IMR-90 (cell line): Measurements from ENCODE around the gene CDK17.

Experiments used
- CEBPB ChIP-seq: IDR thresholded peaks from 2 replicates; pipeline ENCODE4 v1.6.1; 2012; ENCODE audit warnings: low read depth, low read length, improper control_type of control experiment
- CHD1 ChIP-seq: IDR thresholded peaks from 2 replicates; pipeline ENCODE4 v1.6.1; 2012; ENCODE audit warnings: low read depth, low read length, improper control_type of control experiment
- ELK1 ChIP-seq: fragments of 150-350 bp; IDR thresholded peaks from 2 replicates; pipeline ENCODE4 v1.6.1; 2016; ENCODE audit warnings: low read depth, mild to moderate bottlenecking, low read length, moderate library complexity, borderline replicate concordance
- MAZ ChIP-seq: IDR thresholded peaks from 2 replicates; pipeline ENCODE4 v1.6.1; 2012; ENCODE audit warnings: low read depth, mild to moderate bottlenecking, low read length, improper control_type of control experiment, moderate library complexity, borderline replicate concordance
- MXI1 ChIP-seq: IDR thresholded peaks from 2 replicates; pipeline ENCODE4 v1.6.1; 2012; ENCODE audit warnings: low read depth, mild to moderate bottlenecking, low read length, moderate library complexity, borderline replicate concordance
- POLR2A ChIP-seq: IDR thresholded peaks from 2 replicates; pipeline ENCODE4 v1.6.1; 2012; ENCODE audit warnings: mild to moderate bottlenecking, low read depth, low read length
- RAD21 ChIP-seq: IDR thresholded peaks from 2 replicates; pipeline ENCODE4 v1.6.1; 2012; ENCODE audit warnings: low read length, improper control_type of control experiment
- RFX5 ChIP-seq: IDR thresholded peaks from 2 replicates; pipeline ENCODE4 v1.8.0; 2012; ENCODE audit warnings: low read depth, mild to moderate bottlenecking, low read length, moderate library complexity
- TF ChIP-seq, protein P1 (sequence below): conservative IDR thresholded peaks from 2 replicates; pipeline ENCODE4 v1.5.1; 2012; ENCODE audit warnings: mild to moderate bottlenecking, low read depth, low read length, improper control_type of control experiment
- TF ChIP-seq, protein P2 (sequence below): fragments of 150-350 bp; IDR thresholded peaks from 2 replicates; pipeline ENCODE4 v1.6.1; 2017; ENCODE audit warnings: mild to moderate bottlenecking, antibody characterized with exemption, low read length, low read depth

GRCh38 chr12:96336489-96336888, 63.8 kb downstream of the CDK17 start:
- TF ChIP-seq MXI1 (no peak), RAD21 (no peak), CEBPB (no peak), RFX5 (no peak), ELK1 (no peak), POLR2A (no peak), CHD1 (no peak), MAZ (no peak)
- TF ChIP-seq, protein P1, sequence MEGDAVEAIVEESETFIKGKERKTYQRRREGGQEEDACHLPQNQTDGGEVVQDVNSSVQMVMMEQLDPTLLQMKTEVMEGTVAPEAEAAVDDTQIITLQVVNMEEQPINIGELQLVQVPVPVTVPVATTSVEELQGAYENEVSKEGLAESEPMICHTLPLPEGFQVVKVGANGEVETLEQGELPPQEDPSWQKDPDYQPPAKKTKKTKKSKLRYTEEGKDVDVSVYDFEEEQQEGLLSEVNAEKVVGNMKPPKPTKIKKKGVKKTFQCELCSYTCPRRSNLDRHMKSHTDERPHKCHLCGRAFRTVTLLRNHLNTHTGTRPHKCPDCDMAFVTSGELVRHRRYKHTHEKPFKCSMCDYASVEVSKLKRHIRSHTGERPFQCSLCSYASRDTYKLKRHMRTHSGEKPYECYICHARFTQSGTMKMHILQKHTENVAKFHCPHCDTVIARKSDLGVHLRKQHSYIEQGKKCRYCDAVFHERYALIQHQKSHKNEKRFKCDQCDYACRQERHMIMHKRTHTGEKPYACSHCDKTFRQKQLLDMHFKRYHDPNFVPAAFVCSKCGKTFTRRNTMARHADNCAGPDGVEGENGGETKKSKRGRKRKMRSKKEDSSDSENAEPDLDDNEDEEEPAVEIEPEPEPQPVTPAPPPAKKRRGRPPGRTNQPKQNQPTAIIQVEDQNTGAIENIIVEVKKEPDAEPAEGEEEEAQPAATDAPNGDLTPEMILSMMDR = no peak
- TF ChIP-seq, protein P2, sequence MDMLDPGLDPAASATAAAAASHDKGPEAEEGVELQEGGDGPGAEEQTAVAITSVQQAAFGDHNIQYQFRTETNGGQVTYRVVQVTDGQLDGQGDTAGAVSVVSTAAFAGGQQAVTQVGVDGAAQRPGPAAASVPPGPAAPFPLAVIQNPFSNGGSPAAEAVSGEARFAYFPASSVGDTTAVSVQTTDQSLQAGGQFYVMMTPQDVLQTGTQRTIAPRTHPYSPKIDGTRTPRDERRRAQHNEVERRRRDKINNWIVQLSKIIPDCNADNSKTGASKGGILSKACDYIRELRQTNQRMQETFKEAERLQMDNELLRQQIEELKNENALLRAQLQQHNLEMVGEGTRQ = no peak
